ENCODE measurements around the gene ANAPC2.

DNA sequence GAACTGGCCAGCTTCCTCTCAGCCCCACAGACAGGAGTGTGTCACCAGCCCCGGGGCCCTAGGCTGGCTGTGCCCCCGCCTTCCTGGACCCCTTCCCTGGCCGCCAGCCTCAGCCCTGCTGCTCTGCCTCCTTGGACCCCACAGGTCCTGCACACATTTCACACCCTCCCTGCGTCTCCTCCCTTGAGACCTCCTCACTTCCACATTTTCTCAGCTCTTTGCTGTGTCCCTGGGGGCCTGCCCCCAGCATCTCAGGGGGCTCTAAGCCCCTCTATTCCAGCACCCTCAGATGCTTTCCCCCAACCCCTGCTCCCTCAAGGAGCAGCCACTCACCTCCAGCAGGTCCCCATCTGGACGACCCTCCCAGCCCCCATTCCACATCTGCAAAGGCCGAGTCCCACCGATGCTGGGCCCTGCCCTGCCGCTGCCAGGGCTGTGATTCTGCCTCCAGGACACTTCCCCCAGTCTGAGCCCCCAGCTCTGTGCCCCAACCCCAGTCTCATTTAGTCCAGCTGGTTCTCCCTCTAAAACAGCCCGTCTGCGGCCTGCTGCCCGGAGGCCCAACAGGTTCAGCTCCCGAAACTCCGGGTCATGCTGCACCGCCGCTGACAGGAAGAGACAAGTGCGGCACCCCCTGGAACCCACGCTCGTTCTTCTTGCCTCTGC, 46.5 kb upstream of the ANAPC2 start:
- TF ChIP-seq, protein P1, sequence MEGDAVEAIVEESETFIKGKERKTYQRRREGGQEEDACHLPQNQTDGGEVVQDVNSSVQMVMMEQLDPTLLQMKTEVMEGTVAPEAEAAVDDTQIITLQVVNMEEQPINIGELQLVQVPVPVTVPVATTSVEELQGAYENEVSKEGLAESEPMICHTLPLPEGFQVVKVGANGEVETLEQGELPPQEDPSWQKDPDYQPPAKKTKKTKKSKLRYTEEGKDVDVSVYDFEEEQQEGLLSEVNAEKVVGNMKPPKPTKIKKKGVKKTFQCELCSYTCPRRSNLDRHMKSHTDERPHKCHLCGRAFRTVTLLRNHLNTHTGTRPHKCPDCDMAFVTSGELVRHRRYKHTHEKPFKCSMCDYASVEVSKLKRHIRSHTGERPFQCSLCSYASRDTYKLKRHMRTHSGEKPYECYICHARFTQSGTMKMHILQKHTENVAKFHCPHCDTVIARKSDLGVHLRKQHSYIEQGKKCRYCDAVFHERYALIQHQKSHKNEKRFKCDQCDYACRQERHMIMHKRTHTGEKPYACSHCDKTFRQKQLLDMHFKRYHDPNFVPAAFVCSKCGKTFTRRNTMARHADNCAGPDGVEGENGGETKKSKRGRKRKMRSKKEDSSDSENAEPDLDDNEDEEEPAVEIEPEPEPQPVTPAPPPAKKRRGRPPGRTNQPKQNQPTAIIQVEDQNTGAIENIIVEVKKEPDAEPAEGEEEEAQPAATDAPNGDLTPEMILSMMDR (IDR thresholded peaks at IDR 0.05; ENCODE audit: insufficient read depth, low read depth, low read length): no peak
- no peak for TF ChIP-seq EZH2 (IDR thresholded peaks at IDR 0.05; ENCODE audit: insufficient read depth, low read length)

Data from astrocyte (in vitro differentiated cells and primary cell).